ENCODE results near the gene NPR3. TPM values are rescaled to one million over a fixed set of nuclear protein-coding genes. Genes with fewer than 3 reads are reported as not detected.

Gene NPR3
- total and polyA plus RNA-seq, 10 donors: 0.30 to 52.4 (median 14.3) TPM

GRCh38 chr5:32808783-32809182 lies 97.7 kb downstream of the NPR3 start:
- Histone ChIP-seq H3K4me1 (no peaks in the 10 kb centered on the region), H3K36me3 (no peaks in the 10 kb centered on the region), H3K9me3 (peaks cover 0 to 17% (median 3%) of the 10 kb centered on the region in 8 donors), H3K27me3 (replicated peaks in 1 of 7) (no peaks in the 10 kb centered on the region), H3K4me3 (no peak overlapping the region), H3K27ac (no peak overlapping the region)
- 63 to 82% (median 73%) methylated on average over 1 of the region's 1 CpG for whole genome bisulfite sequencing, 5 donors
- intact Hi-C loops (cut with DNase I; ENCODE audit: low total_unique reads): no loop called here
- no peak for TF ChIP-seq POLR2A (IDR thresholded peaks at IDR 0.05)
- TF ChIP-seq, protein P1, sequence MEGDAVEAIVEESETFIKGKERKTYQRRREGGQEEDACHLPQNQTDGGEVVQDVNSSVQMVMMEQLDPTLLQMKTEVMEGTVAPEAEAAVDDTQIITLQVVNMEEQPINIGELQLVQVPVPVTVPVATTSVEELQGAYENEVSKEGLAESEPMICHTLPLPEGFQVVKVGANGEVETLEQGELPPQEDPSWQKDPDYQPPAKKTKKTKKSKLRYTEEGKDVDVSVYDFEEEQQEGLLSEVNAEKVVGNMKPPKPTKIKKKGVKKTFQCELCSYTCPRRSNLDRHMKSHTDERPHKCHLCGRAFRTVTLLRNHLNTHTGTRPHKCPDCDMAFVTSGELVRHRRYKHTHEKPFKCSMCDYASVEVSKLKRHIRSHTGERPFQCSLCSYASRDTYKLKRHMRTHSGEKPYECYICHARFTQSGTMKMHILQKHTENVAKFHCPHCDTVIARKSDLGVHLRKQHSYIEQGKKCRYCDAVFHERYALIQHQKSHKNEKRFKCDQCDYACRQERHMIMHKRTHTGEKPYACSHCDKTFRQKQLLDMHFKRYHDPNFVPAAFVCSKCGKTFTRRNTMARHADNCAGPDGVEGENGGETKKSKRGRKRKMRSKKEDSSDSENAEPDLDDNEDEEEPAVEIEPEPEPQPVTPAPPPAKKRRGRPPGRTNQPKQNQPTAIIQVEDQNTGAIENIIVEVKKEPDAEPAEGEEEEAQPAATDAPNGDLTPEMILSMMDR (IDR thresholded peaks at IDR 0.05 in 8 of 11, conservative IDR thresholded peaks at IDR 0.05 in 3 of 11): no peak
- TF ChIP-seq POLR2AphosphoS5 (IDR thresholded peaks at IDR 0.05): no peak
- no peak for DNase-seq

- DNase-seq: no peak
- no peak for TF ChIP-seq POLR2A (IDR thresholded peaks at IDR 0.05)
- TF ChIP-seq POLR2AphosphoS5 (IDR thresholded peaks at IDR 0.05): no peak
- TF ChIP-seq, protein P1 (IDR thresholded peaks at IDR 0.05 in 8 of 11, conservative IDR thresholded peaks at IDR 0.05 in 3 of 11): no peak
- no peaks in the 10 kb centered on the region for H3K36me3 ChIP-seq
- peaks cover 0 to 6% (median 0%) of the 10 kb centered on the region in 8 donors for H3K9me3 ChIP-seq
- no peaks in the 10 kb centered on the region for H3K27me3 ChIP-seq (replicated peaks in 1 of 7)
- H3K4me3 ChIP-seq: no peak overlapping the region
- no peak overlapping the region for H3K27ac ChIP-seq
- intact Hi-C loops (cut with DNase I; ENCODE audit: low total_unique reads): no loop called here
- no peaks in the 10 kb centered on the region for H3K4me1 ChIP-seq
- 65 to 78% (median 68%) methylated on average over 2 of the region's 2 CpGs for WGBS, 5 donors
Observed at GRCh38 chr5:32810804-32811203, 99.7 kb downstream of the NPR3 start.

- 87 to 97% (median 88%) methylated on average over 4 to 5 of the region's 5 CpGs for WGBS, 5 donors
- Histone ChIP-seq H3K27me3 (replicated peaks in 1 of 7) (no peaks in the 10 kb centered on the region), H3K36me3 (no peaks in the 10 kb centered on the region), H3K9me3 (peaks cover 0 to 4% (median 0%) of the 10 kb centered on the region in 8 donors), H3K4me3 (no peak overlapping the region), H3K27ac (no peak overlapping the region), H3K4me1 (no peaks in the 10 kb centered on the region)
- TF ChIP-seq, protein P1 (IDR thresholded peaks at IDR 0.05 in 8 of 11, conservative IDR thresholded peaks at IDR 0.05 in 3 of 11): no peak
- TF ChIP-seq POLR2A (IDR thresholded peaks at IDR 0.05) (no peak), POLR2AphosphoS5 (IDR thresholded peaks at IDR 0.05) (no peak)
- no peak for DNase-seq
- intact Hi-C loops (cut with DNase I; ENCODE audit: low total_unique reads): no loop called here
Observed at GRCh38 chr5:32812399-32812798, 101.3 kb downstream of the NPR3 start.

DNA sequence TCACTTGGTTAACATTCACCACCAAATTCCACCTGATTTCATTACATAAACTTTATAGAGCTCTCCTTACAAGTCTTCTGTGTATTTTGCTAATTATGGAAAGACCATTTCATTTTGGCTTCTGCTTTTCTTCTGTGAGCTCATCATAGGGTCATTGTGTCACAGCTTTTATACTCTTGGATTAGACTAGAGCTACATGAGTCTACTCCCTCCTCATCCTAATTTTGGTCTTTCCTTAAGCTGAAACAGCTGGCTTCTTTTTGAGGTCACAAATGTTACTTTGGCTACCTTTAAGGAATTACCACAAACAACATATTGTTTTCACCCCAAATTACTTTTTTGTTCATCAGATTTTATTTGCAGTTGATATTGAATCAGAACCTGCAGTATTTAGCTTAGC lies 103.0 kb downstream of the NPR3 start:
- DNase-seq: no peak
- Histone ChIP-seq H3K27ac (no peak overlapping the region), H3K9me3 (peaks cover 0 to 4% (median 0%) of the 10 kb centered on the region in 8 donors), H3K4me1 (no peaks in the 10 kb centered on the region), H3K4me3 (no peak overlapping the region), H3K27me3 (replicated peaks in 1 of 7) (no peaks in the 10 kb centered on the region), H3K36me3 (no peaks in the 10 kb centered on the region)
- intact Hi-C loops (cut with DNase I; ENCODE audit: low total_unique reads): no loop called here
- TF ChIP-seq POLR2A (IDR thresholded peaks at IDR 0.05) (no peak), POLR2AphosphoS5 (IDR thresholded peaks at IDR 0.05) (no peak)
- TF ChIP-seq, protein P1 (IDR thresholded peaks at IDR 0.05 in 8 of 11, conservative IDR thresholded peaks at IDR 0.05 in 3 of 11): no peak

All from spleen (tissue), 11 donors.